Skeletal muscle tissue (tissue), 4 donors: ENCODE results near the gene NPHS1. TPM values are rescaled to one million over a fixed set of nuclear protein-coding genes. Genes with fewer than 3 reads are reported as not detected.

Source experiments
- H3K27ac ChIP-seq: one replicate; pipeline ENCODE4 v1.7.0; 2013; ENCODE audit warnings: mild to moderate bottlenecking, low read depth, low read length, inconsistent platforms
- H3K27me3 ChIP-seq, 3 donors: one replicate each; pipeline ENCODE4 v1.7.0; 2013; ENCODE audit warnings: low read length in 3 of 3; ENCODE audit not compliant: control insufficient read depth in 3 of 3, insufficient read depth in 3 of 3
- H3K36me3 ChIP-seq, 3 donors: one replicate each; pipeline ENCODE4 v1.7.0; 2013; ENCODE audit warnings: low read length in 3 of 3; ENCODE audit not compliant: control insufficient read depth in 3 of 3, insufficient read depth in 3 of 3
- H3K4me1 ChIP-seq, 3 donors: one replicate each; pipeline ENCODE4 v1.7.0; 2013; ENCODE audit warnings: low read length in 3 of 3, mild to moderate bottlenecking in 3 of 3; ENCODE audit not compliant: control insufficient read depth in 3 of 3, insufficient read depth in 3 of 3
- H3K4me3 ChIP-seq, 3 donors: one replicate each; pipeline ENCODE4 v1.7.0; 2013; ENCODE audit warnings: low read length in 3 of 3
- H3K9ac ChIP-seq, 3 donors: one replicate each; pipeline ENCODE4 v1.7.0; 2013; ENCODE audit warnings: low read length in 3 of 3, mild to moderate bottlenecking in 3 of 3, moderate library complexity in 2 of 3, low read depth in 1 of 3
- H3K9me3 ChIP-seq, 3 donors: one replicate each; pipeline ENCODE4 v1.7.0; 2013; ENCODE audit warnings: low read length in 3 of 3; ENCODE audit not compliant: control insufficient read depth in 3 of 3
- total RNA-seq: library from RNA; depleted of rRNA; stranded (reverse); fragments of >200 nt; gene quantifications from one replicate; pipeline ENCODE4 v1.2.3, GENCODE V29; 2014
- donor health status: Osteomylitis.

NPHS1 gene
- total RNA-seq, 1 donor from 2014 or later = under 0.01 TPM

- H3K9ac ChIP-seq = no peak overlapping the region
- H3K36me3 ChIP-seq = no peaks in the 10 kb centered on the region
- H3K9me3 ChIP-seq = no peaks in the 10 kb centered on the region
- no peak overlapping the region for H3K4me3 ChIP-seq
- H3K4me1 ChIP-seq = peaks cover 0 to 3% (median 2%) of the 10 kb centered on the region in 3 donors
- peaks cover 72 to 86% (median 78%) of the 10 kb centered on the region in 3 donors for H3K27me3 ChIP-seq
- no peak overlapping the region for H3K27ac ChIP-seq
These were observed 893 bp upstream of the NPHS1 start for GRCh38 chr19:35853038-35853756.

GRCh38 chr19:35851213-35852028 lies 883 bp downstream of the NPHS1 start:
- peaks cover 69 to 77% (median 73%) of the 10 kb centered on the region in 3 donors for H3K27me3 ChIP-seq
- H3K27ac ChIP-seq = no peak overlapping the region

DNA sequence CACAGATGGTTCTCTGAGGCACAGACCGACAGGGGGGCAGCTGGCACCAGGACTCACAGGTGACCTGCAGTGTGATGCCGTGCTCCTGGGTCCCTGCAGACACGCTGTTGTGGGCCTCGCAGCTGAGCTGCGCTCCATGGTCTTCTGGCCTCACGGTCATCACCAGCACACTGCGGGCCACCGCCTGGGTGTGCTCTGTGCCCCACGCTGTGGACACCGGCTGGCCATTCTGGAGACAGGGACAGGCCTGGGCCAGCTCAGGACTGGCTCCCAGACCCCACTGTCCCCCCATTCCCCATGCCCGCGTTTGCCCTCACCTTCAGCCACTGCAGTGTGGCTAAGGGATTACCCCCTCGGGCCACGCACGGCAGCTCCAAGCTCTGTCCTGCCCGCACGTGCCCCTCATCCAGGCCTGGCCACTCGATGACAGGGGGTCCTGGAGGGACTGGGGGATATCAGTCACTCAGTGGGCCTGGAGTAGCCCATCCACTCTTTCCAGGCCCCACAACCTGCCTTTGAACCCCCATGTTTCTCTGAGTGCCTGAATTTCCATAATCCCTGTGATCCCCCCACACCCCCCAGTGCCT lies 3.3 kb downstream of the NPHS1 start:
- Histone ChIP-seq H3K27ac (no peak overlapping the region), H3K4me1 (peaks cover 0 to 6% (median 5%) of the 10 kb centered on the region in 3 donors), H3K9me3 (no peaks in the 10 kb centered on the region), H3K4me3 (no peak overlapping the region), H3K27me3 (peaks cover 71 to 77% (median 76%) of the 10 kb centered on the region in 3 donors), H3K36me3 (no peaks in the 10 kb centered on the region), H3K9ac (no peak overlapping the region)

More at GRCh38 chr19:35851213-35852028, 883 bp downstream of the NPHS1 start:
- Histone ChIP-seq H3K9me3 (no peaks in the 10 kb centered on the region), H3K9ac (no peak overlapping the region), H3K4me1 (no peaks in the 10 kb centered on the region), H3K36me3 (no peaks in the 10 kb centered on the region), H3K4me3 (no peak overlapping the region)

DNA sequence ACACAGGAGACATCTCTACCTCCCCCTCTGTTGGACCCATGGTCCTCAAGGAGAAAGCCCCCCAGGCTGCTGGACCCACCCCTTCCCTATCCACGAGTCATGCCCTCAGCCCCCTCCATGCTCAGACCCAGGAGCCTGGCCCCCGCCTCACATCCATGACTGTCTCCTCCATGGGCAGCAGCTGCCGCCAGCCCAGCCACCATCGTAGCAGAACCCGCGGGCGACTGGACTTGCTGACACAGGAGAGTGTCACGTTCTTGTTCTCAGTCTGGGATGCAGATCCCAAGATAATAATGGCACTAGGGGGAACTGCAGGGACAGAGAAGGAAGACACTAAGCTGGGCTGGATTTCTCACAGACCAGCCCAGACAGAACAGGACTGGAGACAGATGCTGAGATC lies 3.8 kb downstream of the NPHS1 start:
- Histone ChIP-seq H3K27ac (no peak overlapping the region), H3K9ac (no peak overlapping the region), H3K36me3 (no peaks in the 10 kb centered on the region), H3K27me3 (peaks cover 76 to 80% (median 79%) of the 10 kb centered on the region in 3 donors), H3K4me1 (peaks cover 0 to 6% (median 5%) of the 10 kb centered on the region in 3 donors), H3K4me3 (no peak overlapping the region), H3K9me3 (no peaks in the 10 kb centered on the region)

DNA sequence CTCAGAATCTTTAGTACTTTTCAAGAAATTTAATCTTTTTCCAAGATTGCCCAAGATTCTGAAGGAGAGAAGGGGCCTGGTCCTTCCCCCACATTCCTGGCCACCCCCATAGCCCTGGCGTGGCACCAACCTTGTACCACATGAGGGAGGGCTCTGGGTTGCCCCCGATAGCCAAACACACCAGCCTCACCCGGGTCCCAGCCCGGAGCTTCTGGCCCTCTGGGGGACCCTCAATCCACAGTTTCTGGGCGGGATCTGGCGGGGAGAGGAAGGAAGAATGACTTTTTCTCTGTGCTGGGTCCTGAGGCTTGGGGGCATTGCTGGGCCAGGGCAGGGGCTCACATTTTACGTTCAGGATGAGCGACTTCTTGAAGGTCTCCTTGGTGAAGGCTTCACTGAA lies 4.4 kb downstream of the NPHS1 start:
- no peaks in the 10 kb centered on the region for H3K9me3 ChIP-seq
- no peaks in the 10 kb centered on the region for H3K36me3 ChIP-seq
- no peak overlapping the region for H3K9ac ChIP-seq
- H3K4me1 ChIP-seq = peaks cover 0 to 6% (median 5%) of the 10 kb centered on the region in 3 donors
- peaks cover 78 to 81% (median 79%) of the 10 kb centered on the region in 3 donors for H3K27me3 ChIP-seq
- no peak overlapping the region for H3K27ac ChIP-seq
- H3K4me3 ChIP-seq = no peak overlapping the region

GRCh38 chr19:35846038-35846668 lies 6.2 kb downstream of the NPHS1 start:
- Histone ChIP-seq H3K4me3 (no peak overlapping the region), H3K4me1 (peaks cover 0 to 6% (median 5%) of the 10 kb centered on the region in 3 donors), H3K9ac (no peak overlapping the region), H3K27me3 (peaks cover 72 to 83% (median 81%) of the 10 kb centered on the region in 3 donors), H3K27ac (no peak overlapping the region), H3K9me3 (no peaks in the 10 kb centered on the region), H3K36me3 (no peaks in the 10 kb centered on the region)

- no peaks in the 10 kb centered on the region for H3K9me3 ChIP-seq
- H3K4me3 ChIP-seq = peak overlapping the region in 2 of 3 donors; percentile 14 to 22
- H3K36me3 ChIP-seq = no peaks in the 10 kb centered on the region
- H3K27me3 ChIP-seq = peaks cover 65 to 77% (median 74%) of the 10 kb centered on the region in 3 donors
- no peak overlapping the region for H3K9ac ChIP-seq
- H3K4me1 ChIP-seq = peaks cover 0 to 6% (median 5%) of the 10 kb centered on the region in 3 donors
- no peak overlapping the region for H3K27ac ChIP-seq
These were observed 6.9 kb downstream of the NPHS1 start for GRCh38 chr19:35845215-35846037.

DNA sequence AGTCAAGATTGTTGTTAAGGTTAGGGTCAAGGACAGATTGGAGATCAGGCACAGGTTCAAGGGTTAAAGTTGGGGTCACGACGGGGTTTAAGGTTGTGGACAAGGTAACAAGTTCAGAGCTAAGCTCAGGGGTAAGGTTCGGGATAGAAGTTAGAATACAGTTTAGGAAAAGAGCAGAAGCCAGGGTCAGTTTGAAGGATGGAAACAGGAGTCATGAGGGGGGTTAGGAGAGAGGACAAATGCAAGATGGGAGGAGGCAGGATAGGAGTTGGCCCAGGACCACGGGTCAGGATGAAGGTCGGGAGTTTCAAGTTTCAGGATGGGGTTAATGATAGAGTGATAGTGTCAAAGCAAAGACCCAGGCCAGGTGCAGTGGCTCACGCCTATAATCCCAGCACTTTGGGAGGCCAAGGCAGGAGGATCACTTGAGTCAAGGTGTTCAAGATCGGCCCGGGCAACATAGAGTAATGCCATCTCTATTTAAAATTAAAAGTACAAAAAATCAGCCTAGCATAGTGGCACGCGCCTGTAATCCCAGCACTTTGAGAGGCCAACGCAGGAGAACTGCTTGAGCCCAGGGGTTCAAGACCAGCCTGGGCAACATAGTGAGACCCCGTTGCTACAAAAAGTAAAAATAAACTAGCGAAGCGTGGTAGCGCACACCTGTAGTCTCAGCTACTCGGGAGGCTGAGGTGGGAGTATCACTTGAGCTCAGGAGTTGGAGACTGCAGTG lies 7.7 kb downstream of the NPHS1 start:
- Histone ChIP-seq H3K27ac (no peak overlapping the region), H3K9ac (no peak overlapping the region), H3K27me3 (peaks cover 62 to 71% (median 69%) of the 10 kb centered on the region in 3 donors), H3K4me3 (no peak overlapping the region), H3K4me1 (peaks cover 0 to 6% (median 5%) of the 10 kb centered on the region in 3 donors), H3K36me3 (no peaks in the 10 kb centered on the region), H3K9me3 (no peaks in the 10 kb centered on the region)
